ENCODE data around the gene RGS19.

RGS19 gene

DNA sequence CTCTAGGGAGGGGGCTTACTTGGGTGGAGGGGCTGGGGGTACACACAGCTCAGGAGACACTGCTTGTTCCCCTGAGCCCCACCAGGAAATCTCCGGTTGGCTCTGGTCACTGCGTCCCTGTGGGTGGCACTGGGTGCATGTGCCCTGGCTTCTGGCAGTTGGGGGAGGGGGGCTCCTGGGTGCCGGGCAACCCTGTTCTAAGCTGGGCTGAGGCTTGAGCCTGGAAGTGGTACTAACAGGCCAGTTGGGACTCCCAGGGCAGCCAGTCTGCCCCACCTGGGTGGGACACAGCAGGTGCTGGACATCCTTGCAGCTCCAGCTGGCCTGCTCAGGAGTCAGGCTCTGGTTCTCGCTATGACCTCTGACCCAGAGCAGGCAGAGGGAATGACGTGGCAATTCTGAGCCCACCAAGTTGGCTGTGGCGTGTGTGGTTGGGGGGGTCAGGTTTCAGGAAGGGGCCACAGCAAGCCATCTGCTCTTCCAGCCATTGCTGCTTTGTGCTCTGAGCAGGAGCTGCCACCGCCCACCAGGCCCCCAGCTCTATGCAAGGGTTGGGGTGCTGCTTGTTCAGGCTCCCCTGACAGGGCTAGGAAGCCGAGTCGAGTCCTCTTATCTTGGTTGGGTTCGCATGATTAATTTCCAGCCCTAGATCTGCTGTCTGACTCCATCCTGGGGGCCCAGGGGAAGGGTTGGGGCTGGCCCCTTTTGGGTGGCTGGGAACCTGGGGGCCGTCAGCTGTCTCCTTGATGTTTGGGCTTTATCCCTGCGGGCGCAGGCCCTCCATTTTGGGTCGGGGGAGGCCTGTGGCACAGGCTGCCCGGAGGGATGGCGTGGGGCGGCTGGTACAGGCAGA lies 42.7 kb downstream of the RGS19 start:
- Histone ChIP-seq H3K4me1 (ENCODE audit: low read depth, poor library complexity, severe bottlenecking) (peaks cover 21% of the 10 kb centered on the region), H2AFZ (ENCODE audit: low read depth) (no peak overlapping the region), H3K4me2 (no peak overlapping the region), H3K79me2 (ENCODE audit: insufficient read depth, low read depth) (no peaks in the 10 kb centered on the region), H3K27me3 (ENCODE audit: insufficient read depth, low read depth) (peaks cover 41% of the 10 kb centered on the region), H3K27ac (no peak overlapping the region), H3K36me3 (ENCODE audit: insufficient read depth) (no peaks in the 10 kb centered on the region), H3K4me3 (IDR thresholded peaks at IDR 0.05; ENCODE audit: insufficient read depth, low read depth, low read length) (no peak overlapping the region), H3K9ac (no peak overlapping the region), H4K20me1 (ENCODE audit: insufficient read depth) (no peaks in the 10 kb centered on the region)
- no peak for TF ChIP-seq CTCF (conservative IDR thresholded peaks at IDR 0.05; ENCODE audit: low read depth, low read length)

- H3K9ac ChIP-seq: no peak within 1 kb of the TSS
- H4K20me1 ChIP-seq (ENCODE audit: insufficient read depth): no peaks in the 10 kb centered on the region
- H3K4me1 ChIP-seq (ENCODE audit: low read depth, poor library complexity, severe bottlenecking): peaks cover 21% of the 10 kb centered on the region
- H3K36me3 ChIP-seq (ENCODE audit: insufficient read depth): no peaks in the 10 kb centered on the region
- no peaks in the 10 kb centered on the region for H3K79me2 ChIP-seq (ENCODE audit: insufficient read depth, low read depth)
- no peak within 1 kb of the TSS for H3K4me3 ChIP-seq (IDR thresholded peaks at IDR 0.05; ENCODE audit: insufficient read depth, low read depth, low read length)
- H2AFZ ChIP-seq (ENCODE audit: low read depth): no peak within 1 kb of the TSS
- no peak within 1 kb of the TSS for H3K4me2 ChIP-seq
- no peak for TF ChIP-seq CTCF (conservative IDR thresholded peaks at IDR 0.05; ENCODE audit: low read depth, low read length)
- no peak within 1 kb of the TSS for H3K27ac ChIP-seq
- peaks cover 35% of the 10 kb centered on the region for H3K27me3 ChIP-seq (ENCODE audit: insufficient read depth, low read depth)
Observed at GRCh38 chr20:64035933-64036345, 43.4 kb downstream of the RGS19 start, which contains the start of gene C20orf204. Gene C20orf204, plus strand, starts transcription at chr20:64036182. Its CDS starts 142 bp downstream, at chr20:64036324.

GRCh38 chr20:64035066-64035932 lies 44.0 kb downstream of the RGS19 start:
- Histone ChIP-seq H3K4me1 (ENCODE audit: low read depth, poor library complexity, severe bottlenecking) (peaks cover 21% of the 10 kb centered on the region), H3K4me2 (no peak overlapping the region), H2AFZ (ENCODE audit: low read depth) (no peak overlapping the region), H3K79me2 (ENCODE audit: insufficient read depth, low read depth) (no peaks in the 10 kb centered on the region), H3K9ac (no peak overlapping the region), H3K4me3 (IDR thresholded peaks at IDR 0.05; ENCODE audit: insufficient read depth, low read depth, low read length) (no peak overlapping the region), H3K36me3 (ENCODE audit: insufficient read depth) (no peaks in the 10 kb centered on the region), H4K20me1 (ENCODE audit: insufficient read depth) (no peaks in the 10 kb centered on the region), H3K27ac (no peak overlapping the region), H3K27me3 (ENCODE audit: insufficient read depth, low read depth) (peaks cover 29% of the 10 kb centered on the region)
- TF ChIP-seq CTCF (conservative IDR thresholded peaks at IDR 0.05; ENCODE audit: low read depth, low read length): no peak

DNA sequence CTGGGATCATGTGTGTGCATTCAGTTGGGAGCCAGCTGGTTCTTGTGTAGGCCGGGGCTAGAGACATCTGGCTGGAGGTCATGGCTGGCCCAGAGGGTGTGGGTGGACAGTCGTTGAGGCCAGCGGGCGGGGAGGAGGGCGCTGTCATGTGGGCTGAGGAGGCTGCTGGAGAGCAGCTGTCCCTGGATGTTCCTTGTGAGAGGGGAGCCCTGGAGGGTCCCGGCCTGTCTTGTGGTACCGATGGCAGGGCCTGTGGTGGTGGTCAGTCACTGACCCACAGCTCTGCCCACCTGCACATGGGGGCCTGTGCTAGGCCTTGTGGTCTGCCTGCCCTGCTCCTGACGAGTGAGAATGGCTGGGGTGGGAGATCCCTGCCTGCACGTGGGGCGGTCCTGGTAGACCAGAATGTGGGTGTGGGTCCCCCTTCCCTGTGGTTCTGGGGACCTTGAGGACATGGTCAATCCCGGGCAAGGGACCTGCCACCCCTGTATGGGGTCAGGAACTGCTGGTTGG lies 45.3 kb downstream of the RGS19 start:
- TF ChIP-seq CTCF (conservative IDR thresholded peaks at IDR 0.05; ENCODE audit: low read depth, low read length): no peak
- H3K36me3 ChIP-seq (ENCODE audit: insufficient read depth): no peaks in the 10 kb centered on the region; the same call in 1 of the 2 replicates
- H4K20me1 ChIP-seq (ENCODE audit: insufficient read depth): no peaks in the 10 kb centered on the region
- no peak overlapping the region for H3K9ac ChIP-seq
- no peak overlapping the region for H3K4me3 ChIP-seq (IDR thresholded peaks at IDR 0.05; ENCODE audit: insufficient read depth, low read depth, low read length)
- H3K27me3 ChIP-seq (ENCODE audit: insufficient read depth, low read depth): peaks cover 19% of the 10 kb centered on the region
- H2AFZ ChIP-seq (ENCODE audit: low read depth): no peak overlapping the region
- no peaks in the 10 kb centered on the region for H3K79me2 ChIP-seq (ENCODE audit: insufficient read depth, low read depth)
- H3K4me1 ChIP-seq (ENCODE audit: low read depth, poor library complexity, severe bottlenecking): peaks cover 16% of the 10 kb centered on the region
- H3K27ac ChIP-seq: no peak overlapping the region
- H3K4me2 ChIP-seq: no peak overlapping the region

Data from KMS-11 (cell line).